HCT116 (cell line): ENCODE data around the gene GNL2. TPM values are rescaled to one million over a fixed set of nuclear protein-coding genes. Genes with fewer than 3 reads are reported as not detected.

Experiments used
- ATAC-seq: fragments of 200-7000 bp; cut with Tn5 transposase; 2 replicates; pipeline ENCODE4 v1.9.1; 2020; ENCODE audit warnings: mild to moderate bottlenecking, moderate library complexity
- BruUV-seq: library from RNA; stranded (reverse); fragments of 400-500 nt; replicated peaks from 2 replicates; lab custom pipeline; 2021; lab: Mats Ljungman, UMichigan
- CTCF ChIA-PET: fragments of 300-600 bp; sonication (Branson Sonifier 250); formaldehyde crosslinking; loops from one replicate; lab custom pipeline; 2021; ENCODE audit warnings: antibody characterized with exemption; lab: Charles Lee
- POLR2A ChIA-PET: fragments of 300-600, 350-600 bp; sonication (Branson Sonifier 250); formaldehyde crosslinking; loops from one replicate; lab custom pipeline; 2021; ENCODE audit warnings: antibody characterized with exemption; lab: Charles Lee
- RAD21 ChIA-PET, 2 experiments: fragments of 300-600 bp; sonication (Branson Sonifier 250); formaldehyde crosslinking; loops; one replicate each; lab custom pipeline; 2023; ENCODE audit warnings: low total read pairs in 2 of 2; ENCODE audit not compliant: uncharacterized antibody in 2 of 2, unreplicated experiment in 2 of 2, low non-redundant PET in 1 of 2; lab: Charles Lee
- DNase-seq: peaks from one replicate; pipeline ENCODE4 v3.0.0-alpha.2; 2010; ENCODE audit warnings: low read depth, low spot score
- H2AFZ ChIP-seq: fragments of 200-600 bp; shearing (Covaris generic), sonication (generic); 2 replicates; pipeline ENCODE4 v1.6.1; 2017; ENCODE audit warnings: low read depth, mixed run types, mixed read lengths, antibody characterized with exemption, low read length; ENCODE audit not compliant: poor library complexity, severe bottlenecking
- H3K27ac ChIP-seq: 2 replicates; pipeline ENCODE4 v1.5.1; 2012; ENCODE audit warnings: low read depth, low read length
- H3K27me3 ChIP-seq: fragments of 200-600 bp; sonication (generic); 2 replicates; pipeline ENCODE4 v1.6.1; 2016; ENCODE audit warnings: mixed run types, low read length, mixed read lengths; ENCODE audit not compliant: insufficient read depth
- H3K36me3 ChIP-seq, 2 experiments: fragments of 200-500 bp in 1 of 2; fragments of 200-600 bp in 1 of 2; sonication (Bioruptor generic) in 1 of 2; sonication (generic) in 1 of 2; 2 replicates each; pipeline versions ENCODE4 v1.5.1 to v1.6.1; 2014 to 2016; ENCODE audit warnings: low read length in 2 of 2, inconsistent platforms in 1 of 2, mixed read lengths in 1 of 2, mixed run types in 1 of 2; ENCODE audit not compliant: insufficient read depth in 2 of 2, control insufficient read depth in 1 of 2
- H3K4me1 ChIP-seq, 2 experiments: fragments of 200-600 bp in 1 of 2; sonication (generic) in 1 of 2; 2 replicates each; pipeline versions ENCODE4 v1.5.1 to v1.6.1; 2012 to 2017; ENCODE audit warnings: low read length in 2 of 2, inconsistent platforms in 1 of 2, mild to moderate bottlenecking in 1 of 2, mixed read lengths in 1 of 2, mixed run types in 1 of 2, moderate library complexity in 1 of 2; ENCODE audit not compliant: insufficient read depth in 2 of 2, control insufficient read depth in 1 of 2
- H3K4me2 ChIP-seq: fragments of 200-600 bp; sonication (generic); 2 replicates; pipeline ENCODE4 v1.6.1; 2017; ENCODE audit warnings: mixed run types, low read length, mixed read lengths
- H3K4me3 ChIP-seq, 2 experiments: fragments of 200-600 bp in 1 of 2; sonication (generic) in 1 of 2; replicated peaks in 1 of 2; 2 replicates each; pipeline ENCODE4 v1.5.1; 2011 to 2016; ENCODE audit warnings: low read length in 2 of 2, control low read depth in 1 of 2, low read depth in 1 of 2, mild to moderate bottlenecking in 1 of 2, mixed read lengths in 1 of 2, mixed run types in 1 of 2
- H3K79me2 ChIP-seq: fragments of 200-600 bp; sonication (generic); 2 replicates; pipeline ENCODE4 v1.6.1; 2017; ENCODE audit warnings: mild to moderate bottlenecking, mixed run types, low read length, moderate library complexity, mixed read lengths; ENCODE audit not compliant: insufficient read depth
- H3K9ac ChIP-seq: fragments of 200-600 bp; sonication (generic); 2 replicates; pipeline ENCODE4 v1.6.1; 2016; ENCODE audit warnings: low read length, mixed read lengths
- H3K9me2 ChIP-seq: fragments of 200-600 bp; sonication (generic), shearing (Covaris generic); 2 replicates; pipeline ENCODE4 v1.6.1; 2017; ENCODE audit warnings: mixed run types, mild to moderate bottlenecking, moderate library complexity; ENCODE audit not compliant: insufficient read depth
- H3K9me3 ChIP-seq, 2 experiments: fragments of 200-500 bp in 1 of 2; fragments of 200-600 bp in 1 of 2; sonication (Bioruptor generic) in 1 of 2; sonication (generic) in 1 of 2; 2 replicates each; pipeline ENCODE4 v1.6.1; 2014 to 2017; ENCODE audit warnings: low read length in 2 of 2, mixed read lengths in 2 of 2, inconsistent platforms in 1 of 2, low read depth in 1 of 2, mild to moderate bottlenecking in 1 of 2, mixed run types in 1 of 2, moderate library complexity in 1 of 2; ENCODE audit not compliant: control insufficient read depth in 1 of 2, insufficient read depth in 1 of 2
- H4K20me1 ChIP-seq: fragments of 200-600 bp; sonication (generic), shearing (Covaris generic); 2 replicates; pipeline ENCODE4 v1.6.1; 2017; ENCODE audit warnings: mixed run types, mild to moderate bottlenecking, moderate library complexity; ENCODE audit not compliant: insufficient read depth
- ELF1 ChIP-seq: IDR thresholded peaks from 2 replicates; pipeline ENCODE4 v1.6.1; 2012; ENCODE audit warnings: low read depth, borderline replicate concordance
- RAD21 ChIP-seq: IDR thresholded peaks from 2 replicates; pipeline ENCODE4 v1.6.1; 2012; ENCODE audit warnings: low read depth, mild to moderate bottlenecking
- REST ChIP-seq: IDR thresholded peaks from 2 replicates; pipeline ENCODE4 v1.6.1; 2012; ENCODE audit warnings: low read depth
- SIN3A ChIP-seq: IDR thresholded peaks from 2 replicates; pipeline ENCODE4 v1.6.1; 2012; ENCODE audit warnings: low read depth
- SRF ChIP-seq: IDR thresholded peaks from 2 replicates; pipeline ENCODE4 v1.6.1; 2012; ENCODE audit warnings: low read depth
- ZBTB33 ChIP-seq: IDR thresholded peaks from 2 replicates; pipeline ENCODE4 v1.6.1; 2011; ENCODE audit warnings: mild to moderate bottlenecking, low read length, moderate library complexity; ENCODE audit not compliant: insufficient replicate concordance; ENCODE audit errors: extremely low read depth
- ZFX ChIP-seq: fragments of 450-650 bp; IDR thresholded peaks from 2 replicates; pipeline ENCODE4 v1.6.1; 2017
- intact Hi-C: fragments of 100-400 bp; cut with micrococcal nuclease; formaldehyde crosslinking; loops from 2 replicates; pipeline ENCODE4 v1.10.0; 2022
- total RNA-seq: library from RNA; stranded (reverse); gene quantifications from one replicate; pipeline ENCODE4 v1.2.1, GENCODE V29; 2021; ENCODE audit not compliant: unreplicated experiment
- TF ChIP-seq, protein P1 (sequence below): IDR thresholded peaks from 2 replicates; pipeline ENCODE4 v1.6.1; 2012
- TF ChIP-seq, protein P2 (sequence below), 3 experiments: fragments of 200-600 bp in 1 of 3; sonication (generic) in 1 of 3; IDR thresholded peaks in 2 of 3; conservative IDR thresholded peaks in 1 of 3; 2 replicates each; pipeline ENCODE4 v1.5.1; 2012 to 2017; ENCODE audit warnings: low read depth in 2 of 3, low read length in 2 of 3, antibody characterized with exemption in 1 of 3, borderline replicate concordance in 1 of 3, control low read depth in 1 of 3, mild to moderate bottlenecking in 1 of 3, mixed read lengths in 1 of 3, mixed run types in 1 of 3, moderate library complexity in 1 of 3; ENCODE audit not compliant: insufficient read depth in 1 of 3

The GNL2 gene
- total RNA-seq, 1 experiment from 2014 or later: 79.2 TPM

DNA sequence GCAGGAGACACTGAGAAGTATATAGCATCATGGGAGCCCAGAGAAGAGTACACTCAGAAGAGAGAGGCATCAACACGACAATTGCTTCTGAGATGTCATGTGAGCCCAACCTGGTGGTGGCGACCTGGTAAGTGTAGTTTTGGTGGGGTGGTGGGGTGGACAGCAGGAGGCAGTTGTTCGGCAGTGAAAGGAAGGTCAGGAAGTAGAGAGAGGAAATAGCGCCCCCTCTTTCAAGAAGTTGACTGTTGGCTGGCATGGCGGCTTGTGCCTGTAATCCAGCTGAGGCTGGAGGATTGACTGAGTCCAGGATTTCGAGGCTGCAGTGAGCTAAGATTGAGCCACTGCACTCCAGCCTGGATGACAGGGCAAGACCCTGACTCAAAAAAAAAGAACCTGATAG, 26.4 kb upstream of the GNL2 start:
- intact Hi-C loops: no loop called here
- H4K20me1 ChIP-seq: no peaks in the 10 kb centered on the region
- CTCF ChIA-PET: no interaction called here
- H3K9ac ChIP-seq: no peak overlapping the region
- no peaks in the 10 kb centered on the region for H3K9me3 ChIP-seq
- TF ChIP-seq, protein P1, sequence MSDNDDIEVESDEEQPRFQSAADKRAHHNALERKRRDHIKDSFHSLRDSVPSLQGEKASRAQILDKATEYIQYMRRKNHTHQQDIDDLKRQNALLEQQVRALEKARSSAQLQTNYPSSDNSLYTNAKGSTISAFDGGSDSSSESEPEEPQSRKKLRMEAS: no peak
- TF ChIP-seq, protein P2, sequence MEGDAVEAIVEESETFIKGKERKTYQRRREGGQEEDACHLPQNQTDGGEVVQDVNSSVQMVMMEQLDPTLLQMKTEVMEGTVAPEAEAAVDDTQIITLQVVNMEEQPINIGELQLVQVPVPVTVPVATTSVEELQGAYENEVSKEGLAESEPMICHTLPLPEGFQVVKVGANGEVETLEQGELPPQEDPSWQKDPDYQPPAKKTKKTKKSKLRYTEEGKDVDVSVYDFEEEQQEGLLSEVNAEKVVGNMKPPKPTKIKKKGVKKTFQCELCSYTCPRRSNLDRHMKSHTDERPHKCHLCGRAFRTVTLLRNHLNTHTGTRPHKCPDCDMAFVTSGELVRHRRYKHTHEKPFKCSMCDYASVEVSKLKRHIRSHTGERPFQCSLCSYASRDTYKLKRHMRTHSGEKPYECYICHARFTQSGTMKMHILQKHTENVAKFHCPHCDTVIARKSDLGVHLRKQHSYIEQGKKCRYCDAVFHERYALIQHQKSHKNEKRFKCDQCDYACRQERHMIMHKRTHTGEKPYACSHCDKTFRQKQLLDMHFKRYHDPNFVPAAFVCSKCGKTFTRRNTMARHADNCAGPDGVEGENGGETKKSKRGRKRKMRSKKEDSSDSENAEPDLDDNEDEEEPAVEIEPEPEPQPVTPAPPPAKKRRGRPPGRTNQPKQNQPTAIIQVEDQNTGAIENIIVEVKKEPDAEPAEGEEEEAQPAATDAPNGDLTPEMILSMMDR (IDR thresholded peaks at IDR 0.05 in 2 of 3, conservative IDR thresholded peaks at IDR 0.05 in 1 of 3; ENCODE audit: borderline replicate concordance in 1 of 3, insufficient read depth in 1 of 3, low read depth in 2 of 3, low read length in 2 of 3): peak; percentile 14 to 41 (median 39); a peak in 3 of 6 replicates
- H3K4me1 ChIP-seq: peaks cover 0 to 6% of the 10 kb centered on the region in 2 experiments; a peak in 3 of 4 replicates
- H3K27ac ChIP-seq: no peak overlapping the region
- no peak overlapping the region for H3K4me2 ChIP-seq
- ATAC-seq (peak; percentile 67), DNase-seq (no peak)
- no TSS peak for BruUV-seq
- no peak overlapping the region for H3K4me3 ChIP-seq
- H3K27me3 ChIP-seq: peaks cover 21% of the 10 kb centered on the region; the same call in 1 of the 2 replicates
- no peaks in the 10 kb centered on the region for H3K36me3 ChIP-seq
- no peaks in the 10 kb centered on the region for H3K9me2 ChIP-seq
- no peaks in the 10 kb centered on the region for H3K79me2 ChIP-seq
- POLR2A ChIA-PET: no interaction called here
- no peak overlapping the region for H2AFZ ChIP-seq
- RAD21 ChIA-PET: no interaction called here

- Histone ChIP-seq H3K9ac (no peak overlapping the region), H3K4me2 (no peak overlapping the region), H3K79me2 (no peaks in the 10 kb centered on the region), H2AFZ (peak overlapping the region; percentile 53), H3K27me3 (peaks cover 28% of the 10 kb centered on the region), H3K9me3 (no peaks in the 10 kb centered on the region), H3K4me3 (no peak overlapping the region), H3K36me3 (no peaks in the 10 kb centered on the region), H3K4me1 (peaks cover 0 to 6% of the 10 kb centered on the region in 2 experiments; a peak in 3 of 4 replicates), H4K20me1 (no peaks in the 10 kb centered on the region), H3K9me2 (no peaks in the 10 kb centered on the region), H3K27ac (no peak overlapping the region)
- no peak for DNase-seq
- CTCF ChIA-PET: no interaction called here
- POLR2A ChIA-PET: no interaction called here
- no peak for ATAC-seq
- intact Hi-C loops: no loop called here
- RAD21 ChIA-PET: no interaction called here
- BruUV-seq: no TSS peak
- TF ChIP-seq SIN3A: no peak
- no peak for TF ChIP-seq SRF
- TF ChIP-seq ZFX: no peak
- no peak for TF ChIP-seq ELF1
- no peak for TF ChIP-seq RAD21
- no peak for TF ChIP-seq REST
- TF ChIP-seq ZBTB33: no peak
These were observed 25.7 kb upstream of the GNL2 start for GRCh38 chr1:37621326-37621870.
